Keratinocyte (primary cell): ENCODE results near the gene CECR2. TPM values are rescaled to one million over a fixed set of nuclear protein-coding genes. Genes with fewer than 3 reads are reported as not detected.

Source experiments
- DNase-seq: peaks from one replicate; pipeline ENCODE4 v3.0.0-alpha.2; 2011; ENCODE audit warnings: low read depth, missing footprints, low spot score
- FAIRE-seq: peaks from 2 replicates; lab custom pipeline; 2011; peaks lifted over from hg19 to GRCh38; lab: Jason Lieb, UNC
- H2AFZ ChIP-seq: 2 replicates; pipeline ENCODE4 v1.6.0; 2012; ENCODE audit warnings: low read length, control low read depth, inconsistent platforms; ENCODE audit not compliant: control insufficient read depth
- H3K27ac ChIP-seq: 2 replicates; pipeline ENCODE4 v1.5.1; 2011; ENCODE audit warnings: low read length; ENCODE audit not compliant: control insufficient read depth, insufficient read depth
- H3K27me3 ChIP-seq: 3 replicates; pipeline ENCODE4 v1.6.0; 2011; ENCODE audit warnings: low read length; ENCODE audit not compliant: control insufficient read depth, insufficient read depth; ENCODE audit errors: extremely low read depth
- H3K36me3 ChIP-seq, 2 experiments: 2 replicates in 1 of 2; 3 replicates in 1 of 2; pipeline ENCODE4 v1.5.1; 2011; ENCODE audit warnings: low read length in 2 of 2, mild to moderate bottlenecking in 1 of 2; ENCODE audit not compliant: control insufficient read depth in 2 of 2, insufficient read depth in 2 of 2; ENCODE audit errors: extremely low read depth in 1 of 2
- H3K4me1 ChIP-seq: 3 replicates; pipeline ENCODE4 v1.5.1; 2011; ENCODE audit warnings: low read length; ENCODE audit not compliant: control insufficient read depth, insufficient read depth; ENCODE audit errors: extremely low read depth
- H3K4me2 ChIP-seq: 3 replicates; pipeline ENCODE4 v1.6.0; 2011; ENCODE audit warnings: low read depth, low read length; ENCODE audit not compliant: control insufficient read depth, insufficient read depth; ENCODE audit errors: extremely low read depth
- H3K4me3 ChIP-seq, 3 experiments: fragments of 200-600 bp in 1 of 3; sonication (generic) in 1 of 3; 2 replicates in 2 of 3; 3 replicates in 1 of 3; pipeline ENCODE4 v1.5.1; 2011 to 2016; ENCODE audit warnings: low read length in 3 of 3, mild to moderate bottlenecking in 3 of 3, control low read depth in 2 of 3, inconsistent platforms in 1 of 3, low read depth in 1 of 3, mixed read lengths in 1 of 3, mixed run types in 1 of 3, moderate library complexity in 1 of 3; ENCODE audit not compliant: control insufficient read depth in 2 of 3, insufficient read depth in 2 of 3; ENCODE audit errors: extremely low read depth in 1 of 3
- H3K79me2 ChIP-seq: 2 replicates; pipeline ENCODE4 v1.6.0; 2012; ENCODE audit warnings: low read length; ENCODE audit not compliant: control insufficient read depth, insufficient read depth
- H3K9ac ChIP-seq: 3 replicates; pipeline ENCODE4 v1.6.0; 2011; ENCODE audit warnings: low read length; ENCODE audit not compliant: control insufficient read depth, insufficient read depth; ENCODE audit errors: extremely low read depth
- H3K9me1 ChIP-seq: 3 replicates; pipeline ENCODE4 v1.6.0; 2011; ENCODE audit warnings: low read length; ENCODE audit not compliant: control insufficient read depth, insufficient read depth; ENCODE audit errors: extremely low read depth
- H3K9me3 ChIP-seq: 2 replicates; pipeline ENCODE4 v1.5.1; 2012; ENCODE audit warnings: low read depth, low read length; ENCODE audit not compliant: control insufficient read depth
- H4K20me1 ChIP-seq: 3 replicates; pipeline ENCODE4 v1.6.0; 2011; ENCODE audit warnings: low read length; ENCODE audit not compliant: control insufficient read depth, insufficient read depth; ENCODE audit errors: extremely low read depth
- CTCF ChIP-seq, 3 experiments: IDR thresholded peaks in 1 of 3; conservative IDR thresholded peaks in 1 of 3; optimal IDR thresholded peaks in 1 of 3; 2 replicates in 2 of 3; 3 replicates in 1 of 3; pipeline versions ENCODE3 to v1.5.1; 2011; ENCODE audit warnings: low read length in 3 of 3, mild to moderate bottlenecking in 3 of 3, moderate library complexity in 2 of 3, control low read depth in 1 of 3, inconsistent platforms in 1 of 3; ENCODE audit not compliant: insufficient read depth in 2 of 3; ENCODE audit errors: extremely low read depth in 1 of 3
- EZH2 ChIP-seq: IDR thresholded peaks from one replicate; pipeline ENCODE4 v1.6.1; 2012; ENCODE audit warnings: inconsistent platforms, mild to moderate bottlenecking, low read length, moderate library complexity
- dilution Hi-C: fragments of 300-500 bp; cut with MboI; formaldehyde crosslinking; loops from one replicate; pipeline ENCODE4 v1.7.0; 2020; ENCODE audit warnings: low sequenced_read_pairs; ENCODE audit not compliant: extremely low pct_ligation_motif_present
- polyA plus RNA-seq, 5 experiments: library from polyadenylated mRNA; depleted of rRNA in 3 of 5; stranded (reverse) in 3 of 5; stranded (forward) in 1 of 5; unstranded in 1 of 5; fragments of >200 nt; gene quantifications; 1 replicate in 1 of 5; 2 replicates in 3 of 5; 3 replicates in 1 of 5; pipeline versions ENCODE4 v1.2.1 to v1.2.3, GENCODE V29; 2011 to 2012; ENCODE audit warnings: missing spikeins in 2 of 5, low read depth in 1 of 5, low replicate concordance in 1 of 5

Gene CECR2
- polyA plus RNA-seq, 1 donor (not counting 4 experiments of a cell fraction or from before 2014, with no cell fraction given): not detected

- no peak for FAIRE-seq
- no peaks in the 10 kb centered on the region for H3K9me1 ChIP-seq
- no peaks in the 10 kb centered on the region for H3K4me1 ChIP-seq
- no peaks in the 10 kb centered on the region for H3K79me2 ChIP-seq
- H3K27ac ChIP-seq: no peak overlapping the region
- no peaks in the 10 kb centered on the region for H3K36me3 ChIP-seq
- H3K9ac ChIP-seq: no peak overlapping the region
- TF ChIP-seq EZH2 (no peak), CTCF (optimal IDR thresholded peaks at IDR 0.05 in 1 of 3, IDR thresholded peaks at IDR 0.05 in 1 of 3, conservative IDR thresholded peaks at IDR 0.05 in 1 of 3; ENCODE audit: extremely low read depth in 1 of 3, insufficient read depth in 2 of 3, low read length in 3 of 3) (no peak)
- H3K4me3 ChIP-seq: no peak overlapping the region
- dilution Hi-C loops: no loop called here
- no peaks in the 10 kb centered on the region for H3K9me3 ChIP-seq
- no peaks in the 10 kb centered on the region for H3K27me3 ChIP-seq
- DNase-seq: no peak
- no peaks in the 10 kb centered on the region for H4K20me1 ChIP-seq
- no peak overlapping the region for H2AFZ ChIP-seq
- no peak overlapping the region for H3K4me2 ChIP-seq
Observed at GRCh38 chr22:17491090-17491640, 121.9 kb downstream of the CECR2 start.

GRCh38 chr22:17492247-17492646, 123.0 kb downstream of the CECR2 start:
- FAIRE-seq (no peak), DNase-seq (no peak)
- Histone ChIP-seq H3K79me2 (no peaks in the 10 kb centered on the region), H3K9me1 (no peaks in the 10 kb centered on the region), H3K4me1 (no peaks in the 10 kb centered on the region), H3K27ac (no peak overlapping the region), H3K4me3 (no peak overlapping the region), H3K4me2 (no peak overlapping the region), H3K36me3 (no peaks in the 10 kb centered on the region), H3K27me3 (no peaks in the 10 kb centered on the region), H4K20me1 (no peaks in the 10 kb centered on the region), H2AFZ (no peak overlapping the region), H3K9me3 (no peaks in the 10 kb centered on the region), H3K9ac (no peak overlapping the region)
- TF ChIP-seq CTCF (optimal IDR thresholded peaks at IDR 0.05 in 1 of 3, IDR thresholded peaks at IDR 0.05 in 1 of 3, conservative IDR thresholded peaks at IDR 0.05 in 1 of 3; ENCODE audit: extremely low read depth in 1 of 3, insufficient read depth in 2 of 3, low read length in 3 of 3) (no peak), EZH2 (no peak)
- dilution Hi-C loops: no loop called here
